ENCODE results near the gene C16orf74.
A peak's percentile ranks its signal among the peaks of the same experiment; 100 is the strongest.

C16orf74 gene

DNA sequence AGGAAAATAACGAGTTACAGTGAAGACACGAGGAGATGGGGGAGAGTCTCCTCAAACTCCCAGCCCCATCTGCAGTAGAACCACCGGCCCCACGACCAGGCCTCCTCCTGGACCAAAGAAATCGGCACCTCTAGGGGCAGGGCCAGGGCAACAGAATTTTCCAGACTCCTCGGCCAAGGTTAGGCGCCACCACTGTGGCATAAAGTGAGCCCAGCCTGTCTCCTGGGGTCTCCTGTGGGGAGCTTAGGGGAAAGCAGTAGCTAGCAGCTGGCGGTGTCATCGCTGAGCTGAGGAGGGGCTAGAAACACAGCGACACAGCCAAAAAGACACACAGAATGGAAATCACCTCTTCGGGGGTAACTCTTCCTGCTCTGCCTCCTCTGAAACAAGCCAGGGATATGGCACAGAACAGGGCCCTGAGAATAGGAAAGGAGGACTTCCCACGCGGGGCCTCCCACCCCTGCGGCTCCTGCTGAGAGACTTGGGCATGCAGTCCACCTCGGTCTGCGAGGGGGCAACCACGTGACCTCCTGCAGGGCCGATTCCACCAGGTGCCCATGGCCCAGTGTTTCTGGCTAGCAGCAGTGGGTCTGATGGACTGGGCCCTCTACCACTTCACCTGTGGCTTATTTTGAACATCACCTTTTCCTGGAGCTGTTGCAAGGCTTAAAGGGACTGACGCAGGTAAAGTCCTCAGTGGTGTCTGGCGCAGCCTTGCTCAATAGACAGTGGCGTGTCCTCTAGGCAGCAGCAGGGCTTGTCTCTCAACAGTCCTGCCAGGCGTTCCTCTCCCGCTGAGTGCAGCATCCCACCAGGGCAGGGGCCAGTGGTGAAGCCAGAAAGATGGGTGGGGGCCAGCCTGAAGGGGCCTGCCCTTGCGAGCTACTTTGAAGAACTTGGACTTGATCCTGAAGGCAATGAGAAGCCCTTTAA is 55.4 kb downstream of the C16orf74 start:
- DNase-seq (ENCODE audit: low spot score) = no peak

DNA sequence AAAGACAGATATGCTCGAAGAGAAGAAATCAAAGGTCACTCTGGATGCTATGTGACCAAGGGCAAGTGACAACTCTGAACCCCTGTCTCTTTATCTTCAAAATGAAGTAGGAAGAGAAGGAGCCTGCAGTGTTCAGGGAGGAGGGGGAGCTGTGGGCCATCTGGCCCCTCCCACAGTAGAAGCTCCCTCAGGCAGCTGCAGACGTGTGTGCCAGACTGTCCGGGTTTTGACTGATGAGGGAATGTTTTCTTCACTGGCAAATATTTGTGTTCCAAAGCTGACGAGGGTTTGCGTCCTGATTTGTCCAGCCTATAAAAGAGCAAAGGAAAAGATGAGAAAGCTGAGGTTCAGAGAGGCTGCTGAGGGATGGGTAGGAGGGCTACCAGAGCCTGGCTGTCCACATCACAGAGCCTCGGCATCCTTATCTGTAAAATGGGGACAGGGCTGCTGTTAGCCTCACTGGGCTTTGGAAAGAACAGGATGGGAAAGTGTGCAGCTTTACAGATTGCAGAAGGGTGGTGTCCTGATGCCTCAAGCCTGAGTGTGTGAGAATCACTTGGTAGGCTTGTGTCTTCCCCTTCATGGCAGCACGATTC is 60.3 kb downstream of the C16orf74 start:
- DNase-seq (ENCODE audit: low spot score) = no peak

DNA sequence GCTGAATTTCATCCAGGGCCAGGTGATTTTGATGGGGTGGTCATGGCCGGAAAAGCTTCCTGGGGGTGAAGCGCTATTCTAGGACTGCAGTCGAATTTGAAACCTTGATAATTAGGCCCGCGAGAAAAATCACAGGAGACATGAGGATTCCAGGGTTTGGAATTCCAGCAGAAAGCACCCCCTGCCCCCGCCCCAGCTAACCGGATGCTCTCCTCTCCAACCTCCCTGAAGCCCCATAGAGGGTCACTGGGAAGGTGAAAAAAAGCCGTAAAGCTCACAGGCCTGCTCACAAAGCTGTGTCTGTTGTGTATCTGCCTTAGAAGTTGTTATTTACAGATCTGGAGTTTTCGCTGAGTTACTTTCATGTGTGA is 61.0 kb downstream of the C16orf74 start:
- DNase-seq (ENCODE audit: low spot score) = no peak

DNA sequence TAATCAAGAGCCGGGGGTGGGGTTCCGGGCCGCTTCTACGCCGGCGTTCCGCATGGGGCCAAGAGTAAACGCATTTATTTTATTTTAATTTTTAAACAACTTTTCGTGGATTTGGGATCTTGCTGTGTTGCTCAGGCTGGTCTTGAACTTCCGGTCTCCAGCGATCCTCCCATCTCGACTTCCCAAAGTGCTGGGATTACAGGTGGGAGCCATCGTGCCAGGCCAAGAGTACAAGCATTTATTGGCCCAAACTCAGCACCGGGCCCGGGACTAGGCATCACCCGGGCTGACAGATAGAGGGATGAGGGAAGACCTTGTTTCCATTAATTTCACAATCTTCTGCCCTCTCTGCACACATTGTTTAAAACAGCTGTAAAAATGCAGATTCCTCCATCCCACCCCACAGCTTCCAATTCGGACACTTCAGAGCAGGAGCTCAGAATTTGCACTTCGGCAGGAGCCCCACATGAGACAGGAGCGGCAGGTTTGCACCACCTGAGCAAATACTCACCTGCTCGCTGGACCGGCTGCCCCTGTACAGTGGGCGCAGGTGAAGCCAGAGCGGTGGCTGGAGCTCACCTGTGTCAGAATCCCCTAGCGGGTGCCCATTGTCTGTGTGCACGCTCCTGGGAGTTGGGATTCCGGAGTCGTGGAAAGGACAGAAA is 61.5 kb downstream of the C16orf74 start:
- no peak for DNase-seq (ENCODE audit: low spot score)

DNA sequence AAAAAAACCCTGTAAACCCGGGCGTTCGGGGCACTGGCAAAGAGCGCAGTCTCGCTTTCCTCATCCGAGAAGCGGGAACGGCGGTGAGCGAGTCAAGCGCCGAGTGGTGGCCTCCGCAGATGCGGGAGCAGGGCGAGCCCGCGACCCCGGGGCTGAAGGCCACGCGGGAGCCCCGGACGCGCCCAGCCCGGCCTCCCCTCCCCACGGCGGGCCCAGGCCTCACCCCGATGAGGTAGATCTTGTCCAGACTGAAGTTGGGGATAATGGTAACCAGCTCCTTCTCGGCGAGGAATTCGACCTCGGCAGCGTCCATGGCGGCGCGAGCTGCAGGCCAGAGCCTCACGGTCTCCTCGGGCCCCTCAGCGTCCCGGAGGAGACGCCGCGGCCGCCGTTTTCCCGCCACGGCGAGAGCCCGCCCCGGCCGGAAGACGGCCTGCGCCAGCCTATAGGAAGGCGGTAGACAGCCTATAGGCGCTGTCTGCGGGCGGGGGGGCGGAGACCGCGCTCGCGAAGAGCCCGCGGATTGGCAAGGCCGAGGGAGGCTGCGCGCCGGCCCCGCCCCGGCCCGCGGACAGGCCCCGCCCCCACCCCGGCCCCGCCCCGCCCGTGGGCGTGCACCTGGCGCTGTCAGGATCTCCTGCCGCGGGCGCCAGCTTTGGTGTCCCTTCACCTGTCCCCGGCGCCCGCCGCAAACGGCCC is 62.2 kb downstream of the C16orf74 start, which contains the start of gene GINS2:
GINS2 (minus strand) TSS at position 369 of the 699 bp plus-strand sequence; CDS start at position 313, 56 bp downstream.
- DNase-seq (ENCODE audit: low spot score) = peak; percentile 92

DNA sequence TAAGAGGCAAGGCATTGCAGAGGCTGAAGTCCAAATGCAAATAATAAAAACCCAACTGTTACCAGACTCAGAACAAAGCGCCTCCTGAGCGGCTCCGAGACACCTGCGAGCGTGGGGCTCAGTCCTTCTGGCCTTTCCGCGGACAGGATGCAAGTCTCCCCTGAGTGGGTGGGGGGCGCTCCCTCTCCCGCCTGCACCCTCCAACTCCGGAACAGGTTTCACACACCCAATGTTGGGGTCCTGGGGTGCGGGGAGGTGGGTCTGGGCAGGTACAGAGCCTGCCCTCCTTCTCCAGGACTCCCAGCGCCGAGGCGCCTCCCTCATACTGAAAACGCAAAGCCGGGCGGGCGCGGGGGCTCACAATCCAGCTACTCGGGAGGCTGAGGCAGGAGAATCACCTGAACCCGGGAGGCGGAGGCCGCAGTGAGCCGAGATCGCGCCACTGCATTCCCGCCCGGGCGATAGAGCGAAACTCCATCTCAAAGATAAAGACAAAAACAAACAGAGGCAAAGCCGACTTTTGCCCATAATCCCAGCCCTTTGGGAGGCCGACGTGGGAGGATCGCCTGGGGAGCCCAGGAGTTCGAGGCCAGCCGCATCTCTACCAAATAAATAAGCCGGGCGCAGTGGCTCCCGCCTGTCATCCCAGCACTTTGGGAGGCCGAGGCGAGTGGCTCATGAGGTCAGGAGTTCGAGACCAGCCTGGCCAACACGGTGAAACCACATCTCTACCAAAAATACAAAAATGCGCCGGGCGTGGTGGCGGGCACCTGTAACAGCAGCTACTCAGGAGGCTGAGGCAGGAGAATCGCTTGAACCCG is 63.0 kb downstream of the C16orf74 start:
- no peak for DNase-seq (ENCODE audit: low spot score)

DNA sequence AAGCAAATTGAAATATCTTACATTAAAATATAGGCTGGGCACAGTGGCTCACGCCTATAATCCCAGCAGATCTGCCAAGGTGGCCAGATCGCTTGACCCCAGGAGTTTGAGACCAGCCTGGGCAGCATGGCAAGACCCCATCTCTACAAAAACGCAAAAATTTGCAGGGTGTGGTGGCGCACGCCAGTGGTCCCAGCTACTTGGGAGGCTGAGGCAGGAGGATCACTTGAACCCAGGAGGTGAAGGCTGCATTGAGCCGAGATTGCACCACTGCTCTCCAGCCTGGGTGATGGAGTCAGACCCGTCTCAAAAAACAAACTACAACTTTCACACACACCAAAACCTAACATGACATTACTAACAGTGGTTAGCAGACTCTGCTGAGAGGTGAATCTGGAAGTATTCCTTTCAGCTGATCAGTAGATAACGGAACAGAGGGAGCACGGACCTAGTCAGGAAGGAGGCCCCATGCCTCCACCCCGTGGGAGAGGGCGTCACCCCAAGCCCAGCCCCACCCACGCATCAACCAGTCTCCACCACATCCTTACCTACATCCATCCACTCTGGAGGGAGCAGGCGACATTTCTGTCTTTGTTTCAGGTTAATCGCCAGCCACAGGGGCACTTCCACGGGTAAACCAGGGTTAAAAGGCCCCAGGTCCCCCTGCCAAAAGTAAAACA is 63.8 kb downstream of the C16orf74 start:
- DNase-seq (ENCODE audit: low spot score) = no peak

DNA sequence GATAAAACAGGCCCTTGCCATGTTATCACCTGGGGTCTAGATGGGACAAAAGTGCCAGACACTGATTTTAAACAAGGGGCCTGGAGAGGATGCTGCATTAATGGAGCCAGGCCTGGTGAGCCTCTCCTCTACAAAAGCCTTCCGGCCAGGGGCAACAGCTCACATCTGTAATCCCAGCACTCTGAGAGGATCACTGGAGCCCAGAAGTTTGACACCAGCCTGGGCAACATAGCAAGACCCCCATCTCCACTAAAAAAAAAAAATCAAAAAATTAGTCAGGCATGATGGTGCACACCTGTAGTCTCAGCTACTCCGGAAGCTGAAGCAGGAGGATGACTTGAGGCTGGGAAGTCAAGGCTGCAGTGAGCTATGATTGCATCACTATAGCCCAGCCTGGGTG is 65.6 kb downstream of the C16orf74 start:
- no peak for DNase-seq (ENCODE audit: low spot score)

DNA sequence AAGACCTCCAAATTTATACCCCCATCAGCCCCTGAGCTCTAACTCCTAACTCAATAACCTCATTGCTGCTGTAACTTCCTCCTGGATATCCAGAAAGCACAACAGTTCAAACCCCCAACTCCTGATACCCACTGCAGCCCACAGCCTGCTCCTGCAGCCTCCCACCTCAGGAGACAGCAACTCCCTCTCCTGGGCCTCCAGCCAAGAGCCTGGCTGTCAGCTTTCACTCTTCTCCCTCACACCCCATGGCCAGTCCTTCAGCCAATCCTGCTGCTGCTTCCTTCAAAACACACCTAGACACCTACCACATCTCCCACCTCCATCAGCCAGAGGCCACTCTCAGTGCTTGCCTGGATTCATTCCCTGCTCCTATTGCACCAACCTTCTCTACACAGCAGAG is 67.5 kb downstream of the C16orf74 start:
- DNase-seq (ENCODE audit: low spot score) = no peak

DNA sequence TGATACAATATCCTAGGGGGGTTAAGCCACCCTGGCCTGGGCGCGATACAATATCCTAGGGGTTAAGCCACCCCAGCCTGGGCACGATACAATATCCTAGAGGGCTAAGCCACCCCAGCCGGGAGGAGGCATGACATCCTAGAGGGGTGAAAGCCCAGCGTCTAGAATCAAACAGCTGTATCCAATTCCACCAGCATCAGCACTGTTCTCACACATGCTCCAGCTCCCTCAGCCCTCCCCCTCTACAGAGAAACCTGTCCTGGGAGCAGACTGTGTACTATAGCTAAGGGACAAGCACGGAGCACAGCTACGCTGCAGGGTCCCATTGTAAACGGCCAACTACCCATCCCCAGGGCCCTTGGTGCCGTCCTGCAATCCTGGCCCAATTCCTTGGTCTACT is 68.4 kb downstream of the C16orf74 start:
- no peak for DNase-seq (ENCODE audit: low spot score)

DNA sequence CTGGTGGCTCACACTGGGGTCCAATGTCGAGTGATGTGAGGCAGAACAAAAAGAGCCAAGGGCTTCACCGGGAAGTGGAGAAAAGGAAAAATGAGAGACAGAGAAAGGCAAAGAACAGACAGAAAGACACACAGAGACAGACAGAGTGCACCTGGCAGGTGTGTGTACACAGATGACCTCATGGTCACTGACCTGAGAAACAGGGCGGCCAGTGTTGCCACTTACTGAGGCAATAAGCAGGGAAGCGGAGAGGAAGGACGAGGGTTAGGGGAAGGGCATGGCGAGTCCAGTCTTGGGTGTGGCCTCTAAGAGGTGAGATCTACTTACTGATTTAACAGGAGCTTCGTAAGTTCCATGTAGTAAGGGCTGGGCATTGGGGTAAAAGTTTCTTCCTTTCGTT is 69.6 kb downstream of the C16orf74 start:
- no peak for DNase-seq (ENCODE audit: low spot score)

DNA sequence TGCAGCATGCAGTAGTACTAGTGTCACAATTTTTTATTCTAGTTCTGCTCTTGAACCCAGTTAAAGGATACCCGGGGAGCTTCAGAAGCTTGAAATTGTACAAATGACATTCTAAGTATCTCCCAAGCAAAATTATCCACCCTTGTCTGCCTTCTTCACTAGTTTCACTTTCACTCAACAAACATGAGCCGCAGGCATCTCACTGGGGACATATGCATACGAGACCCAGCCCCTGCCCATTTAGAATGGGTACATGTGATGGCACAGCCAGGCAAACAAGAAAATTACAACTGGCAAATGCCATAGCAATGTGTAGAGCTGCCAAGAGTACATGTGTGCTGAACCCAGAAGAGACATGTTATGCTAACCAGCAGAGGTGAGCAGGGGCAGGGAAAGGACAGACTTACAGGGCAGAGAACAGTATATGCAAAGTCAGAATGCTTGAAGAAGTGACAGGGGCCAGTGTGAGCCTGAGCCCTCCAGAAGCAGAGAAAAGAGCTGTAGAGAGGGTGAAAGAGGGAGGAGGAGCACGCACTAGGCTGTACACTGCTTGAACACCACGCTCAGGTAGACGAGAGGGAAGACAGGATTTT is 70.4 kb downstream of the C16orf74 start:
- no peak for DNase-seq (ENCODE audit: low spot score)

DNA sequence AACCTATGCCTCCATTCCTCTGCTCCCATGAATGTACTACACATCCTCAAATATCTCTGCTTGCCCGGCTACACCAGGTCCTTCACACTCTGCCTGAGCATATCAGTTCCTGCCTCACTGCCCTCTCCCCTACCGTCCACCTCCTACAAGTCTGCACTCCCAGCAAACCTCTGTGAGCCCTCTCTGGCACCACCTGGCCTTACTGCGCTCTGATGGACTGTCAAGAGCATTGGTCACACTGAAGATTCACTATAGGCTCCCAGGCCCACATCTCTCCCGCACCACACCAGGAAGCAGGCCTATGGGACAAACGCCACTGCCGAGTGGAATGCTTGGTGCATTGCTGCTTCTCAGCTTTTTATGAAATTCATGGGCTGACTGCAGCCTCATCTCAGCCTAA is 71.0 kb downstream of the C16orf74 start:
- no peak for DNase-seq (ENCODE audit: low spot score)

DNA sequence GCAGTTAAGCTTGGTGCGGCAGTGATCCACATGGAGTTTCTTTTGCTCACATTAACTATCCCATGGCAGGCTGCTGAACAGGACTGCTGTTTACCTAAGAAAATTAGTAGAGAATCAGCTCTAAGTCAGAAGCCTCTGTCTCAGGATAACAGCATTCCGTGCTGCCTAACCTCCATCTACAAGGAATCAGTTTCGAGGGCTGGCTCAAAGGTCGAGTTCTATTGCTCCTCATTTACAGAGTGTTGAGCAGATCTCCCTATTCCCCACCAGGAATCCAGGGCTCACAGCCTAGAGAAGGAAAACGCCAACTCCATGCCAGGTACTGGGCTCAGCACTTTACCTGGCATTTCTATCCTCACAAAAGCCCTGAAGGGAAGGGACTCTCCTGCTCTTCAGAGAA is 72.1 kb downstream of the C16orf74 start:
- DNase-seq (ENCODE audit: low spot score) = no peak

DNA sequence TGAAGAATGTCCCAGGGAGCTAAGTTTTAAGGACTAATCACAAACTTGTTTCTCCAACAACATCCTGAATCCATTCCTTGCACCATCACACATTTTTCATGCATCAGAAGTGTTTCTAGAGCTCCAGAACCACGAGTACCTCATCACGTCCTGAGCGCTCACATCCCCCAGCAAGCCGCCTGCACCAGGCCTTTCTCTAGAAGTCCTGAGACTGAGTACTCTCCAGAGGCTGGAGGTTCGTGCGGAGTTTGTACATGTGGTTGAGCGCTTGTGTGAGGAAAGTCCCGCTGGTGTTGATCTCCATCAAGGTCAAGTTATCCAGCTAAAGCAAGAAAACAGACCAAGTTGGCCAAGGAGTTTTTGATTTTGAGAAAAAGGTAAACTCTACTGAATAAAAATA is 72.9 kb downstream of the C16orf74 start:
- no peak for DNase-seq (ENCODE audit: low spot score)

DNA sequence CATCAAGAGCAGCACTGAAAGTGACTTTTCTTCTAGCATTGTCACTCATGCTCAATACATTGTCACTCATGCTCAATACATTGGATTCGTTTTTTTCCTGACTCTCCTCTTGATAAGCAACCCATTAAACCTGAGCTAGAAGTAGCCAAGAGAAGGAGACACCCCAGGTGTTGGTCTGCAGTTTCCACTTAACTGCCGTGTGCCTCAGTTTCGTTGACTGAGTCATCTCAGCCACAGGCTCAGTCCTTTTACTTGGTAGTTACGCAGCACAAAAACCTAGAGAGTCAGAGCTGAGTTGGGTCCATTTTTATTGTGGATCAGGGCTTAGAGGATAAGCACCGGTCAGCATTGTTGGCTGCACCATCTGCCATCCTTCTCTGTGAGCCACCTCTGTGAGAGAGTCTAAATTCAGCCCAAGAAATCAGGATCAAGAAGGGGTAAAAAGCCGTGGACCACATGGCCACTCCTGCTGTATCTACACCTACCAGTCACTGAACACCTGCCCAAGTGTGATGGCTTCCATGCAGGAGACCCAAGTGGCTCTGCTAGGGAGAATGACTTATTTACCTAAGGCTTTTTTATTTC is 73.4 kb downstream of the C16orf74 start:
- DNase-seq (ENCODE audit: low spot score) = no peak

DNA sequence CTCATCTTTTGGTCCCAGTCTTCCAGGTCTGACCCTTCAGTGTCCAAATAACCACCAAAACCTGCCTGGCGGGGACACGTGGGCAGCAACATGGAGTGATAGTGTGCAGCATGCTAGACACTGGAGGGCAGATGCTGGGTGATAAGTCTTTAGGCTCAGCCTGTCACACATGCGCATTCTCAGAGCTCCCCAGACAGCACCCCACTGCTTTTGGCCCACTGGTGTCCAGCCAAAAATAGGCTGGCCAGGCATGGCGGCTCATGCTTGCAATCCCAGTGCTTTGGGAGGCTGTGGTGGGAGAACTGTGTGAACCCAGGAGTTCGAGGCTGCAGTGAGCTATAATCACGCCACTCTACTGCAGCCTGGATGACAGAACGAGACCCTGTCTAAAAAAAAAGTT is 74.4 kb downstream of the C16orf74 start:
- DNase-seq (ENCODE audit: low spot score) = no peak

DNA sequence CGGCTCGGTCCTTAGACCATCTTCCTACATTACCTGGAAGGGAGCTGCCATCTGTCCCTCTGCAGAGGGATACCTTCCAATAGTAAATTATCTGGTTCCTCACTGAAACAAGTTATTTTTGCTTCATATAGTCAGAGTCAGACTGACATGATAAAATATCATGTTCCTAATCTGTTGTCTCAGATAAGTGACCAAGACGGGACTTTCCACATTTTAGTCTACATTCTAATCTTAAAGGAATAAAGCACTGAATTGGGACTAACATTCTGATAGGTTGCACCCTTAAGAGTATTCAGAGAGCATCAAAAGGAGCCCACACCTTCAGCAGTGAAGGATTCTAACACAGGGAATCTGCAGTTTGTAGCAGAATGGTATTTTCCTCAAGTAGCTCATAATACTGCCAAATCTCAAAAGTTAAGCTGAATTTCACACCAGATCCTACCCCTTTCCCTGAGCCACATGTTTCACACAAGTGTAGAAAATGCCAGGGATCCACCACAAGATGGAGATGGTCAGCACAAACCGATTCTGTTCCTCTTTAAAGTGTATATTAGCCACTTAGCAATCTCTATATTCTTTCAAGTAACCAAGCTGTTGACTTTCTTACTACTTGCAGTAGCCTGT is 75.5 kb downstream of the C16orf74 start:
- no peak for DNase-seq (ENCODE audit: low spot score)

DNA sequence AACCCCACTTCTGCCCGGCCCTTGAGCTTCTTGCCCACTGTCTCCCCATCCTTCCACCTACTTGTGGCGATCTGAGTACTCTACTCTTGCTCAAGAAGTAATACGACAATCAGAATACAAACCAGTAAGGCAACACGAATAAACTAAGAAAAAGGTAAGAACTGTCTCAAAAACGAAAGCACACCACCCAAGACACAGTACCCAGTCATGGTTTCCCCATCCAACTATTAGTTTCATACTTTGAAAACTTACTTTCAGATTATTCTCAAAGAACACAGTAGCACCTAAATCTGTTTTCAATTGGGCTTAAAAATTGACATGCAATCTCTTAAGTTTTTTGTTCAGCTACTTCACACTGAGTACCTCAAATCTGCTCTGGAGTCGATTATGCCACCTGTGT is 76.1 kb downstream of the C16orf74 start:
- DNase-seq (ENCODE audit: low spot score) = no peak

DNA sequence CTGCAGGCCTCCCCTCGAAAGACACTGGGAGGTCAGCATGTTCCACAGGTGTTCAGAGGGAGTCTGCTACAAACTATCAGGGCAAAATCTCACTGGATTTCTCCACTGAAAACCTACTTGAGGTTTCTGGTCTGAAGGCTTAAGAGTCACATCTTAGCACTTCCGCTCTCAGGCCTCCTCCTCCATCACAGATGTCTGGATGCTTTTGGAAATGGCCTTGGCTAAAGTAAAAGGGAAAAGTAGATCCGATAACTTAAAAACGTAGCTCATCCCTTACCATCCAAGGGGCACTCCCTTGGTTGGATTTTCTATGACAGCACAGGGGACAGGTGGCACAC is 76.5 kb downstream of the C16orf74 start:
- DNase-seq (ENCODE audit: low spot score) = no peak

Data from SW480 (cell line).